HEK293T (cell line): Measurements from ENCODE around the gene CRYBB3.
"Not testable (repeated sequence)": the region's sequence is repeated elsewhere in the genome, so short reads cannot be mapped to it uniquely, and the experiment has no call there.

Experiments
- CTCF ChIA-PET: fragments of 350-600 bp; formaldehyde crosslinking; extraction: SDS; loops from one replicate; lab custom pipeline; 2021; ENCODE audit warnings: antibody characterized with exemption, inconsistent platforms; lab: Yijun Ruan, JAX
- POLR2A ChIA-PET: fragments of 350-600 bp; formaldehyde crosslinking; extraction: SDS; loops from one replicate; lab custom pipeline; 2020; ENCODE audit warnings: antibody characterized with exemption, inconsistent platforms; lab: Yijun Ruan, JAX
- DNase-seq: peaks from one replicate; pipeline ENCODE4 v3.0.0; 2012; ENCODE audit warnings: mixed read lengths; ENCODE audit errors: extremely low spot score
- ARNT ChIP-seq: fragments of 450-650 bp; IDR thresholded peaks from 2 replicates; pipeline ENCODE4 v1.6.1; 2017; ENCODE audit warnings: mild to moderate bottlenecking
- BHLHE40 ChIP-seq: fragments of 450-650 bp; IDR thresholded peaks from 2 replicates; pipeline ENCODE4 v1.6.1; 2016; ENCODE audit warnings: mild to moderate bottlenecking, moderate library complexity, borderline replicate concordance
- CTBP1 ChIP-seq: fragments of 450-650 bp; IDR thresholded peaks from 2 replicates; pipeline ENCODE4 v1.6.1; 2016; ENCODE audit warnings: borderline replicate concordance
- ELF4 ChIP-seq: fragments of 450-650 bp; IDR thresholded peaks from 2 replicates; pipeline ENCODE4 v1.6.1; 2017; ENCODE audit warnings: antibody characterized with exemption
- FOXA1 ChIP-seq: fragments of 450-650 bp; IDR thresholded peaks from 2 replicates; pipeline ENCODE4 v1.6.1; 2016; ENCODE audit warnings: mild to moderate bottlenecking
- FOXK2 ChIP-seq: fragments of 450-650 bp; IDR thresholded peaks from 2 replicates; pipeline ENCODE4 v1.6.1; 2016; ENCODE audit warnings: mild to moderate bottlenecking
- FOXM1 ChIP-seq: fragments of 450-650 bp; IDR thresholded peaks from 2 replicates; pipeline ENCODE4 v1.6.1; 2017; ENCODE audit warnings: mild to moderate bottlenecking, borderline replicate concordance
- HDGF ChIP-seq: fragments of 450-650 bp; IDR thresholded peaks from 2 replicates; pipeline ENCODE4 v1.6.1; 2017; ENCODE audit warnings: antibody characterized with exemption, borderline replicate concordance
- L3MBTL2 ChIP-seq: fragments of 450-650 bp; conservative IDR thresholded peaks from 2 replicates; pipeline ENCODE4 v1.6.1; 2016; ENCODE audit warnings: mild to moderate bottlenecking
- LEF1 ChIP-seq: fragments of 450-650 bp; IDR thresholded peaks from 2 replicates; pipeline ENCODE4 v1.6.1; 2017; ENCODE audit warnings: mild to moderate bottlenecking, borderline replicate concordance
- NFRKB ChIP-seq: fragments of 450-650 bp; IDR thresholded peaks from 2 replicates; pipeline ENCODE4 v1.6.1; 2016; ENCODE audit warnings: mild to moderate bottlenecking, moderate library complexity
- PKNOX1 ChIP-seq: fragments of 450-650 bp; IDR thresholded peaks from 2 replicates; pipeline ENCODE4 v1.6.1; 2016
- SP1 ChIP-seq: fragments of 450-650 bp; IDR thresholded peaks from 2 replicates; pipeline ENCODE4 v1.6.1; 2017
- TARDBP ChIP-seq: fragments of 450-650 bp; IDR thresholded peaks from 2 replicates; pipeline ENCODE4 v1.6.1; 2016
- ZNF384 ChIP-seq: fragments of 450-650 bp; IDR thresholded peaks from 2 replicates; pipeline ENCODE4 v1.6.1; 2016

The CRYBB3 gene

DNA sequence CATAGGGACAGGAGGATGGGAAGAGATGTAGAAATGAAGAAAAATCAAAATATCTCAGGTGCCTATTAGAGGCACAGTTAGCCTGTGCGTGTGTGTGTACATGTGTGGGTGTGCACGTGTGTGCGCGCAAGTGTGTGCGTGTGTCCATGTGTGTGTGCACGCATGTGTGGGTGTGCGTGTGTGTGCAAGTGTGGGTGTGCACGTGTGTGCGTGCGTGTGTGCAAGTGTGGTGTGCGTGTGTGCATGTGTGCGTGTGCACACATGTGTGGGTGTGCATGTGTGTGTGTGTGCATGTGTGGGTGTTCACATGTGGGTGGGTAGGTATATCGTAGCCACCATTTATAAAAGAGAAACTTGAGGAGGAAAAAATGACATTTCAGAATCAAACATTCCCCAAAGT is 29.2 kb downstream of the CRYBB3 start:
- ChIA-PET POLR2A (no interaction called here), CTCF (no interaction called here)
- TF ChIP-seq ZNF384 (no peak), FOXA1 (no peak), ARNT (no peak), BHLHE40 (no peak), NFRKB (no peak)
- DNase-seq: no peak

- POLR2A ChIA-PET, DNase-seq: not testable (repeated sequence)
- CTCF ChIA-PET: interaction anchor here (0.9 kb wide), 1 partner anchor 150 kb away, joined by 4 read pairs; no protein-coding TSS in a partner anchor
Measured at GRCh38 chr22:25230760-25231159, 31.1 kb downstream of the CRYBB3 start.

- POLR2A ChIA-PET: no interaction called here
- TF ChIP-seq L3MBTL2 (no peak), HDGF (no peak), ELF4 (no peak), ARNT (no peak), FOXA1 (no peak)
- CTCF ChIA-PET: interaction anchor here (1.2 to 2.3 kb wide), 3 partner anchors 30 to 541 kb away, joined by 3 to 12 read pairs (median 4); no protein-coding TSS in a partner anchor
- no peak for DNase-seq
Measured at GRCh38 chr22:25232301-25232700, 32.6 kb downstream of the CRYBB3 start.

GRCh38 chr22:25233706-25234105 is 34.0 kb downstream of the CRYBB3 start:
- CTCF ChIA-PET: interaction anchor here (2.3 kb wide), 1 partner anchor 100 kb away, joined by 12 read pairs; no protein-coding TSS in a partner anchor
- POLR2A ChIA-PET: not testable (repeated sequence)

DNA sequence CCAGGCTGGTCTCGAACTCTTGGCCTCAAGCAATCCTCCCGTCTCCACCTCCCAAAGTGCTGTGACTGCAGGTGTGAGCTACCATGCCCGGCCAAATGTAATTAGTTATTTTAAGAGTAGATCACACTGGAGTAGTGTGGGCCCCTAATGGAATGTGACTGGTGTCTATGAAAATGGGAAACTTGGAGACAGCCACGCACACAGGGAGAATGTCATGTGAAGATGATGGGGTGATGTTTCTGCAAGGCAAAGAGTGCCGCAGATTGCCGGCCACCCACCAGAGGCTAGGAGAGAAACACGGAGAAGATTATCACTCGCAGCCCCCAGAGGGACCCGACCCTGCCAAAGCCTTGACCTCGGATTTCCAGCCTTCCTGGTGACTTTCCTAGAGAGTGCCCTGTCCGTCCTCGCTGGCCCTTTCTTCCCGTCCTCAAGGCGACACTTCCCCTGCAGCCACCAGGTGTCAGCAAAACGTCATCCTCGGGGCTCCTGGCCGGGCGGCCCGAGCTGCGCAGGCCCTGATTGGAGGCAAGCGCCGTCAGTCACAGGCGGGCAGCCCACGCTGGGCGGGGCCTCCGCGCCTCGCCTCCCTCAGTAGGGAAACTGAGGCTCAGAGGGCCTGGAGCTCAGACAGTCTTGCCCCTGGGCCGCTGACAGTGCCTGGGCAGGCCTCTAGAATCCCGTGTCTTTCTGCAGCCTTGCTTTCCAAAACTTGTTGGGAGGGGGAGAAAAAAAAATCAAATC is 36.1 kb downstream of the CRYBB3 start:
- peak; percentile 100 for DNase-seq
- ChIA-PET CTCF (interaction anchor here (0.7 to 2.4 kb wide), 4 partner anchors 33 to 99 kb away, joined by 3 to 11 read pairs (median 4); no protein-coding TSS in a partner anchor), POLR2A (no interaction called here)
- TF ChIP-seq ZNF384 (peak; percentile 19; the same call in 1 of the 2 replicates), PKNOX1 (peak; percentile 100), LEF1 (no peak), CTBP1 (no peak), FOXA1 (no peak)

More at GRCh38 chr22:25233706-25234105, 34.0 kb downstream of the CRYBB3 start:
- DNase-seq: not testable (repeated sequence)

DNA sequence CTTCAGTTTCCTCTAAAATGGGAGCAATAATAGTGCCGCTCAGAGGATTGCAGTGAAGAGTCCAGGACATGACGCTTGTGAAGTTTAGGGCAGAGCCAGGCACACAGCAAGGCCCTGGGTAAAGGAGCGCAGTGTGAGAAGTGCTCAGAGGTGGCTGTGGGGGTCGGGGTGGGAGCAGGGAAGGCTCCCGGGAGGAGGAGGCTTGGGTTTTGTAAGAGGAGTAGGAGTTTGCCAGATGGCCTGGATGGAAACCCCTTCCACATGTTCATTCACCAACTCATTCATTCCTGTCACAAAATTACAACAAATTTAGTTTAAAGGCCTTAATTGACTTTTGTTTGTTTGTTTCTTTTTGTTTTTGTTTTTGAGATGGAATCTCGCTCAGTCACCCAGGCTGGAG is 36.8 kb downstream of the CRYBB3 start:
- POLR2A ChIA-PET: no interaction called here
- no peak for TF ChIP-seq TARDBP
- no peak for TF ChIP-seq ELF4
- no peak for TF ChIP-seq FOXK2
- TF ChIP-seq PKNOX1: no peak
- no peak for TF ChIP-seq NFRKB
- no peak for TF ChIP-seq CTBP1
- TF ChIP-seq ARNT: no peak
- TF ChIP-seq LEF1: no peak
- no peak for TF ChIP-seq FOXA1
- TF ChIP-seq SP1: no peak

GRCh38 chr22:25237503-25237902 is 37.8 kb downstream of the CRYBB3 start:
- no peak for DNase-seq
- ChIA-PET POLR2A (no interaction called here), CTCF (no interaction called here)
- TF ChIP-seq BHLHE40: no peak
- TF ChIP-seq NFRKB: no peak
- no peak for TF ChIP-seq SP1
- TF ChIP-seq FOXK2: no peak
- no peak for TF ChIP-seq LEF1
- TF ChIP-seq L3MBTL2: no peak
- no peak for TF ChIP-seq ZNF384
- no peak for TF ChIP-seq PKNOX1
- no peak for TF ChIP-seq FOXM1

More for the DNA sequence above, 36.8 kb downstream of the CRYBB3 start:
- CTCF ChIA-PET: interaction anchor here (0.7 to 2.4 kb wide), 2 partner anchors 97 to 98 kb away, joined by 4 to 11 read pairs; no protein-coding TSS in a partner anchor
- no peak for DNase-seq

- POLR2A ChIA-PET, DNase-seq, CTCF ChIA-PET: not testable (repeated sequence)
Measured at GRCh38 chr22:25238058-25238457, 38.4 kb downstream of the CRYBB3 start.

DNA sequence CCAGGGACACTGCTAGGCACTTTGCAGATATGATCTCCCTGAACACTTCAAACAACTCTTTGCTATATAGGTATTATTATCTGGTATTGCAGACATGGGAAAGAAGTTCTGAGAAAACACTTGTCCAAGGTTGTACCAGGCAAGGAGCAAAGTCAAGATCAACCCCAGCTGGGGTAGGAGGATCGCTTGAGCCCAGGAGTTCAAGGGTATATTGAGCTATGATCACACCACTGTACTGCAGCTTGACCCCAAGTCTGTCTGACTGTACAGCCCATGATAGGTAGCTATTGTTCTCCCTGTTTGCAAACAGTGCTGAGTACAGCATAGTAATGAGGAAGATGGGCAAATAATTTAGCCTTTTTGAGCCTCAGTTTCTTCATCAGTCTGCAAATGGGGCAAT is 55.5 kb downstream of the CRYBB3 start:
- POLR2A ChIA-PET, CTCF ChIA-PET, DNase-seq: not testable (repeated sequence)
